Fibroblast of pulmonary artery (primary cell): ENCODE data around the gene NR2C2.

Source experiments
- DNase-seq: peaks from one replicate; pipeline ENCODE4 v3.0.0-alpha.2; 2010; ENCODE audit warnings: low read depth
- H3K4me3 ChIP-seq: replicated peaks from 2 replicates; pipeline ENCODE4 v1.5.1; 2011; ENCODE audit warnings: low read depth, mild to moderate bottlenecking, control low read depth, low read length, moderate library complexity
- TF ChIP-seq, protein P1 (sequence below): IDR thresholded peaks from 2 replicates; pipeline ENCODE4 v1.5.1; 2011; ENCODE audit warnings: mild to moderate bottlenecking, control low read depth, low read length, inconsistent platforms; ENCODE audit errors: missing control alignments

Gene NR2C2

DNA sequence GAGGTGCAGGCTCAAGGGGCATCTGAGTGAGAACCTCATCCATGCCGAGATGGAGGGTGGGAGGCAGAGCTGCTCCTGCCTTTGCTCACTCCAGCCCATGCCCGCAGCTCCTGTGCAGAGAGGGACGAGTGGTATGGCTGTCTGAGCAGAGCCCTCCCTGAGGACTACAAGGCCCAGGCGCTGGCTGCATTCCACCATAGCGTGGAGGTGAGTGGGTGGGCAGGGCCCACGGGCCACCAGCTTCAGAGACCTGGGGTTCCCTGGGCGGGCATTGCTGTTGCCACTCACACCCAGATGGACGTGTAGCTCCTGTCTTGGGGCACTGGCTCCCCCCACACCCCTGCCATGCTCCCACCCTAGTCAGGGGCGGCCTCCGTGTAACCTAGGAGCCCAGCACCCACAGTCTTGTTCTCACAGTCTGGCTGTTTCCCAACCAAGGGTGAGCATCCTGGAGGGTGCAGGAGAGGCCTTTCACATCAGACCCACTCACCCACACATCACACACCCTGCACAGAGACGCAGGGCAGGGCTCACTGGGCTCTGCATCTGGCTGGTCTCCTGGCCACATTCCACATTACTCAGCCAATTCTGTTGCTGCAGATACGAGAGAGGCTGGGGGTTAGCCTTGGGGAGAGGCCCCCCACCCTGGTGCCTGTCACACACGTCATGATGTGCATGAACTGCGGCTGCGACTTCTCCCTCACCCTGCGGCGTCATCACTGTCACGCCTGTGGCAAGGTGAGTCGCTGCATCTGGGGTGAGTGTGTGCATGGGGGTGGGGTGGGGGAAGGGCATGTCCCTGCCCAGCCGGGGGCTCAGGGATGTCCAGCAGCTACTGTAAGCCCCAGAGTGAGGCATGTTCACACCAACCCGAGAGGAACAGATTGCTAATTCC is 25.3 kb upstream of the NR2C2 start:
- DNase-seq, result no peak
- TF ChIP-seq, protein P1, sequence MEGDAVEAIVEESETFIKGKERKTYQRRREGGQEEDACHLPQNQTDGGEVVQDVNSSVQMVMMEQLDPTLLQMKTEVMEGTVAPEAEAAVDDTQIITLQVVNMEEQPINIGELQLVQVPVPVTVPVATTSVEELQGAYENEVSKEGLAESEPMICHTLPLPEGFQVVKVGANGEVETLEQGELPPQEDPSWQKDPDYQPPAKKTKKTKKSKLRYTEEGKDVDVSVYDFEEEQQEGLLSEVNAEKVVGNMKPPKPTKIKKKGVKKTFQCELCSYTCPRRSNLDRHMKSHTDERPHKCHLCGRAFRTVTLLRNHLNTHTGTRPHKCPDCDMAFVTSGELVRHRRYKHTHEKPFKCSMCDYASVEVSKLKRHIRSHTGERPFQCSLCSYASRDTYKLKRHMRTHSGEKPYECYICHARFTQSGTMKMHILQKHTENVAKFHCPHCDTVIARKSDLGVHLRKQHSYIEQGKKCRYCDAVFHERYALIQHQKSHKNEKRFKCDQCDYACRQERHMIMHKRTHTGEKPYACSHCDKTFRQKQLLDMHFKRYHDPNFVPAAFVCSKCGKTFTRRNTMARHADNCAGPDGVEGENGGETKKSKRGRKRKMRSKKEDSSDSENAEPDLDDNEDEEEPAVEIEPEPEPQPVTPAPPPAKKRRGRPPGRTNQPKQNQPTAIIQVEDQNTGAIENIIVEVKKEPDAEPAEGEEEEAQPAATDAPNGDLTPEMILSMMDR, result no peak
- H3K4me3 ChIP-seq, result no peak overlapping the region

DNA sequence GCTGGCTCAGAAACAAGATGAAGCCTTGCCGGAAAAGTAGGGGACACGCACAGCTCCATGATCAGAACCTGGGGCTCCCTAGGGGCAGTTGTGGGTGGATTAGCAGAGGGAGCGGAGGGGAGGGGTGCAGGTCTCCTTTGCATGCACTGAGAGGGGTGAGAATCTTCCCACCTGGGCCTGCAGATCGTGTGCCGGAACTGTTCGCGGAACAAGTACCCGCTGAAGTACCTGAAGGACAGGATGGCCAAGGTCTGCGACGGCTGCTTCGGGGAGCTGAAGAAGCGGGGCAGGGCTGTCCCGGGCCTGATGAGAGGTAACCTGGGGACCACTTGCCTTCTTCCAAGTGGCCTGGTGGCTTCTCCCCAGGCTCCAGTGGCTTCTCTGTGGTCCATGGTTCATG is 24.5 kb upstream of the NR2C2 start:
- no peak for DNase-seq
- TF ChIP-seq, protein P1, result no peak
- H3K4me3 ChIP-seq, result no peak overlapping the region

DNA sequence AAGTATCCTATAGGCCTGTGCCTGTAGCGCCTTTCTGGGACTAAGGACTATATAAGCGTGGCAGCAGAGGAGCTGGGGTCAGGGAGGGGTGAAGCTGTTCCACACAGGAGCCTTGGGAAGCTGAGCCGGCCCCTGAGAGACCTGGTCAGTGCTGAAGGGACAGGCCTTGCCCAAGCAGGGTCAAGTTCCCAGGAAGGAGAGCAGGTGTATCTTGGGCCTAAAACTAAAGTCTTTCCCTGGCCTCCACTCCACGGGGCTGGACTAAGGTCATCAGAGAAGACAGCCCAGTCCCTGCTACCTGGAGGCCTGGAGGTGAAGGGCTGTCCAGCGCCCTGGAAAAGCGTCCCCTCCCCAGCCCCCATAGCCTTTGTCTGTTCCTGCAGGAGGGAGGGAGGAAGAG is 23.9 kb upstream of the NR2C2 start:
- no peak for DNase-seq
- H3K4me3 ChIP-seq, result no peak overlapping the region
- TF ChIP-seq, protein P1, result no peak

GRCh38 chr3:14925729-14926591 is 21.4 kb upstream of the NR2C2 start:
- TF ChIP-seq, protein P1, result peak; percentile 83
- DNase-seq, result peak; percentile 82
- H3K4me3 ChIP-seq, result no peak overlapping the region

DNA sequence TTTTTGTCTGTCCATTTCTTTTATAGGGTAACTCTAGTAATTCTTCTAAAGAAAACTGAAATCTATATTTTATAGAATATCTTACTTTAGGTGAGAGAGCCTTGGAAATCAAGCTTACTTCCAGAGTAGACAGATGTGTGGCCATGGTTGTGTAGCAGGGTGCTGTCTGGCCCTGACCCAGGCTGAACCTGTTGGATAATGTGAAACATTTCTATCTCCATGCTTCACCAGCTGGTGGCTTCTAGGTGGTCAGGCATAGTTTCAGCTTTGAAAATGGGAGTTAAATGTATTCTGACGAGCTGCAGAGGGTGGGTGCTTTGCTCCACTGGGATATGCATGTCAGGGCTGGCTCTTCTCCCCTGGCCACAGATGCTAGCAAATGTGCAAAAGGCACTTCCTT is 20.8 kb upstream of the NR2C2 start:
- TF ChIP-seq, protein P1, result no peak
- no peak for DNase-seq
- H3K4me3 ChIP-seq, result no peak overlapping the region

DNA sequence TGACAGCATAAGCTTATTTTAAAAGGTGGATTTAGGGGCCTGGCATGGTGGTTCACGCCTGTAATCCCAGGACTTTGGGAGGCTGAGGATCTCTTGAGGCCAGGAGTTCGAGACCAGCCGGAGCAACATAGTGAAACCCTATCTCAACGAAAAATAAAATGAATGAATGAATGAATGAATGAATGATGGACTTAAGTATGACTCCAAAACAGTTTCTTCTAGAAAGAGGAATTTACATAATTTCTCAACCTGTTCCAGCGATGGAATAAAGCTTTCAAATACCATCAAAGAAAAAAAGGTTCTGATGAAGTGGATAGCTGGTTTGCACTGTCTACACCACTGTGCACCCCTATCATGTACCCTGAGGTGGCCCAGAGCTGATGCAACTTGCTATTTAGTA is 20.1 kb upstream of the NR2C2 start:
- DNase-seq, result no peak
- TF ChIP-seq, protein P1, result no peak
- H3K4me3 ChIP-seq, result no peak overlapping the region
